ENCODE data around the gene SPDEF.
A peak's percentile ranks its signal among the peaks of the same experiment; 100 is the strongest.

Gene SPDEF

GRCh38 chr6:34528996-34529664 is 27.0 kb downstream of the SPDEF start:
- Histone ChIP-seq H3K9me3 (no peaks in the 10 kb centered on the region), H3K36me3 (replicated peaks) (no peaks in the 10 kb centered on the region), H3K27me3 (ENCODE audit: low read depth) (no peaks in the 10 kb centered on the region), H3K4me1 (peaks cover 9% of the 10 kb centered on the region), H3K4me3 (no peak overlapping the region)
- in situ Hi-C loops (cut with MboI; ENCODE audit: low sequenced_read_pairs) = no loop called here
- DNase-seq (ENCODE audit: low spot score in 2 of 2) = no peak

GRCh38 chr6:34527751-34528670 is 28.1 kb downstream of the SPDEF start:
- Histone ChIP-seq H3K27me3 (ENCODE audit: low read depth) (no peaks in the 10 kb centered on the region), H3K9me3 (no peaks in the 10 kb centered on the region), H3K36me3 (replicated peaks) (no peaks in the 10 kb centered on the region), H3K4me3 (no peak overlapping the region; the same call in 1 of the 2 replicates), H3K4me1 (peaks cover 9% of the 10 kb centered on the region)
- in situ Hi-C loops (cut with MboI; ENCODE audit: low sequenced_read_pairs) = no loop called here
- DNase-seq (ENCODE audit: low spot score in 2 of 2) = peak; percentile 58 to 79

GRCh38 chr6:34526992-34527728 is 29.0 kb downstream of the SPDEF start:
- H3K4me3 ChIP-seq = peak overlapping the region; percentile 22
- peaks cover 9% of the 10 kb centered on the region for H3K4me1 ChIP-seq
- H3K9me3 ChIP-seq = no peaks in the 10 kb centered on the region
- in situ Hi-C loops (cut with MboI; ENCODE audit: low sequenced_read_pairs) = no loop called here
- DNase-seq (ENCODE audit: low spot score in 2 of 2) = peak; percentile 93 to 98
- no peaks in the 10 kb centered on the region for H3K36me3 ChIP-seq (replicated peaks)
- no peaks in the 10 kb centered on the region for H3K27me3 ChIP-seq (ENCODE audit: low read depth)

- no peak overlapping the region for H3K4me3 ChIP-seq
- DNase-seq (ENCODE audit: low spot score in 2 of 2) = no peak
- peaks cover 9% of the 10 kb centered on the region for H3K4me1 ChIP-seq
- H3K27me3 ChIP-seq (ENCODE audit: low read depth) = no peaks in the 10 kb centered on the region
- no peaks in the 10 kb centered on the region for H3K9me3 ChIP-seq
- H3K36me3 ChIP-seq (replicated peaks) = no peaks in the 10 kb centered on the region
- in situ Hi-C loops (cut with MboI; ENCODE audit: low sequenced_read_pairs) = no loop called here
Observed at GRCh38 chr6:34526241-34526972, 29.7 kb downstream of the SPDEF start.

GRCh38 chr6:34525431-34526175 is 30.5 kb downstream of the SPDEF start:
- DNase-seq (ENCODE audit: low spot score in 2 of 2) = no peak
- Histone ChIP-seq H3K4me1 (peaks cover 9% of the 10 kb centered on the region), H3K4me3 (no peak overlapping the region), H3K27me3 (ENCODE audit: low read depth) (no peaks in the 10 kb centered on the region), H3K36me3 (replicated peaks) (no peaks in the 10 kb centered on the region), H3K9me3 (no peaks in the 10 kb centered on the region)
- in situ Hi-C loops (cut with MboI; ENCODE audit: low sequenced_read_pairs) = no loop called here

GRCh38 chr6:34524971-34525370 is 31.2 kb downstream of the SPDEF start:
- DNase-seq (ENCODE audit: low spot score in 2 of 2) = no peak
- in situ Hi-C loops (cut with MboI; ENCODE audit: low sequenced_read_pairs) = no loop called here
- H3K4me1 ChIP-seq = peaks cover 9% of the 10 kb centered on the region
- H3K36me3 ChIP-seq (replicated peaks) = no peaks in the 10 kb centered on the region
- no peaks in the 10 kb centered on the region for H3K9me3 ChIP-seq
- no peak overlapping the region for H3K4me3 ChIP-seq
- no peaks in the 10 kb centered on the region for H3K27me3 ChIP-seq (ENCODE audit: low read depth)

GRCh38 chr6:34524499-34524898 is 31.6 kb downstream of the SPDEF start:
- Histone ChIP-seq H3K36me3 (replicated peaks) (no peaks in the 10 kb centered on the region), H3K27me3 (ENCODE audit: low read depth) (no peaks in the 10 kb centered on the region), H3K4me3 (no peak overlapping the region), H3K4me1 (peaks cover 9% of the 10 kb centered on the region), H3K9me3 (no peaks in the 10 kb centered on the region)
- DNase-seq (ENCODE audit: low spot score in 2 of 2) = no peak
- in situ Hi-C loops (cut with MboI; ENCODE audit: low sequenced_read_pairs) = no loop called here

- no peak for DNase-seq (ENCODE audit: low spot score in 2 of 2)
- H3K27me3 ChIP-seq (ENCODE audit: low read depth) = no peaks in the 10 kb centered on the region
- in situ Hi-C loops (cut with MboI; ENCODE audit: low sequenced_read_pairs) = no loop called here
Observed at GRCh38 chr6:34523441-34524206, 32.5 kb downstream of the SPDEF start.

GRCh38 chr6:34522761-34523160 is 33.4 kb downstream of the SPDEF start:
- Histone ChIP-seq H3K36me3 (replicated peaks) (no peaks in the 10 kb centered on the region), H3K9me3 (no peaks in the 10 kb centered on the region), H3K27me3 (ENCODE audit: low read depth) (no peaks in the 10 kb centered on the region), H3K4me3 (no peak overlapping the region), H3K4me1 (peaks cover 4% of the 10 kb centered on the region)
- in situ Hi-C loops (cut with MboI; ENCODE audit: low sequenced_read_pairs) = no loop called here
- DNase-seq (ENCODE audit: low spot score in 2 of 2) = no peak

More at GRCh38 chr6:34523441-34524206, 32.5 kb downstream of the SPDEF start:
- Histone ChIP-seq H3K36me3 (replicated peaks) (no peaks in the 10 kb centered on the region), H3K4me3 (no peak overlapping the region), H3K9me3 (no peaks in the 10 kb centered on the region), H3K4me1 (peaks cover 9% of the 10 kb centered on the region)

GRCh38 chr6:34521463-34522285 is 34.5 kb downstream of the SPDEF start:
- in situ Hi-C loops (cut with MboI; ENCODE audit: low sequenced_read_pairs) = no loop called here
- DNase-seq (ENCODE audit: low spot score in 2 of 2) = no peak
- Histone ChIP-seq H3K9me3 (no peaks in the 10 kb centered on the region), H3K4me3 (no peak overlapping the region), H3K4me1 (no peaks in the 10 kb centered on the region), H3K27me3 (ENCODE audit: low read depth) (no peaks in the 10 kb centered on the region), H3K36me3 (replicated peaks) (no peaks in the 10 kb centered on the region)

- DNase-seq (ENCODE audit: low spot score in 2 of 2) = no peak
- Histone ChIP-seq H3K36me3 (replicated peaks) (no peaks in the 10 kb centered on the region), H3K27me3 (ENCODE audit: low read depth) (no peaks in the 10 kb centered on the region), H3K4me3 (no peak overlapping the region), H3K9me3 (no peaks in the 10 kb centered on the region), H3K4me1 (no peaks in the 10 kb centered on the region)
- in situ Hi-C loops (cut with MboI; ENCODE audit: low sequenced_read_pairs) = no loop called here
Observed at GRCh38 chr6:34520645-34521462, 35.3 kb downstream of the SPDEF start.
